ENCODE results near the gene CDC42EP5.

GRCh38 chr19:54465426-54466109 is 7.5 kb downstream of the CDC42EP5 start:
- TF ChIP-seq CTCF (IDR thresholded peaks at IDR 0.05) (no peak), POLR2A (IDR thresholded peaks at IDR 0.05) (no peak)
